OCI-LY7 (cell line): ENCODE results near the gene PLCB1. TPM values are rescaled to one million over a fixed set of nuclear protein-coding genes. Genes with fewer than 3 reads are reported as not detected.
"Not testable (repeated sequence)": the region's sequence is repeated elsewhere in the genome, so short reads cannot be mapped to it uniquely, and the experiment has no call there.

Source experiments
- BruUV-seq: library from RNA; stranded (reverse); fragments of 400-500 nt; replicated peaks from 2 replicates; lab custom pipeline; 2021; lab: Mats Ljungman, UMichigan
- CTCF ChIA-PET: fragments of 300-600 bp; sonication (Branson Sonifier 250); formaldehyde crosslinking; loops from one replicate; lab custom pipeline; 2022; ENCODE audit warnings: antibody characterized with exemption; ENCODE audit not compliant: unreplicated experiment; lab: Charles Lee
- POLR2A ChIA-PET: fragments of 300-600 bp; sonication (Branson Sonifier 250); formaldehyde crosslinking; loops from one replicate; lab custom pipeline; 2022; ENCODE audit warnings: antibody characterized with exemption; lab: Charles Lee
- DNase-seq: peaks from one replicate; pipeline ENCODE4 v3.0.0-alpha.2; 2015; ENCODE audit warnings: low spot score
- H2AFZ ChIP-seq: fragments of 200-600 bp; sonication (generic), shearing (Covaris generic); 2 replicates; pipeline ENCODE4 v1.6.1; 2014; ENCODE audit warnings: mild to moderate bottlenecking, antibody characterized with exemption, low read length, moderate library complexity
- H3K27ac ChIP-seq: fragments of 200-600 bp; sonication (generic); 2 replicates; pipeline ENCODE4 v1.5.1; 2014; ENCODE audit warnings: mixed run types, low read depth, mild to moderate bottlenecking, moderate library complexity, low read length, inconsistent platforms; ENCODE audit not compliant: poor library complexity, severe bottlenecking
- H3K36me3 ChIP-seq: fragments of 200-600 bp; sonication (generic); 2 replicates; pipeline ENCODE4 v1.6.1; 2014; ENCODE audit warnings: mild to moderate bottlenecking, antibody characterized with exemption, low read length, moderate library complexity, mixed read lengths; ENCODE audit not compliant: insufficient read depth
- H3K4me1 ChIP-seq: fragments of 200-600 bp; sonication (generic); 2 replicates; pipeline ENCODE4 v1.5.1; 2014; ENCODE audit warnings: mild to moderate bottlenecking, low read length; ENCODE audit not compliant: insufficient read depth, poor library complexity, severe bottlenecking
- H3K4me2 ChIP-seq: fragments of 200-600 bp; sonication (generic); 2 replicates; pipeline ENCODE4 v1.6.1; 2014; ENCODE audit warnings: mild to moderate bottlenecking, low read length
- H3K4me3 ChIP-seq: fragments of 200-600 bp; sonication (generic); 2 replicates; pipeline ENCODE4 v1.5.1; 2014; ENCODE audit warnings: mild to moderate bottlenecking, low read depth, low read length; ENCODE audit not compliant: poor library complexity, severe bottlenecking
- H3K79me2 ChIP-seq: fragments of 200-600 bp; sonication (generic); 2 replicates; pipeline ENCODE4 v1.6.1; 2016; ENCODE audit warnings: low read depth, mild to moderate bottlenecking, low read length, moderate library complexity, mixed read lengths; ENCODE audit not compliant: insufficient read depth
- H3K9me2 ChIP-seq: fragments of 200-600 bp; sonication (generic); 2 replicates; pipeline ENCODE4 v1.6.1; 2016; ENCODE audit warnings: mild to moderate bottlenecking, low read length, mixed read lengths; ENCODE audit not compliant: insufficient read depth
- H3K9me3 ChIP-seq: fragments of 200-600 bp; sonication (generic); 2 replicates; pipeline ENCODE4 v1.6.1; 2014; ENCODE audit warnings: mild to moderate bottlenecking, mixed run types, low read length, mixed read lengths
- H4K20me1 ChIP-seq: fragments of 200-600 bp; sonication (generic); 2 replicates; pipeline ENCODE4 v1.6.1; 2014; ENCODE audit warnings: mild to moderate bottlenecking, antibody characterized with exemption, low read length, moderate library complexity, mixed read lengths; ENCODE audit not compliant: insufficient read depth
- EZH2phosphoT487 ChIP-seq: fragments of 200-600 bp; sonication (generic); IDR thresholded peaks from 2 replicates; pipeline ENCODE4 v1.6.1; 2018; ENCODE audit warnings: low read depth, borderline replicate concordance, mild to moderate bottlenecking, mixed run types, antibody characterized with exemption, low read length, moderate library complexity, mixed read lengths
- intact Hi-C: fragments of 100-400 bp; cut with micrococcal nuclease; formaldehyde crosslinking; loops from one replicate; pipeline ENCODE4 v1.10.0; 2022; ENCODE audit not compliant: unreplicated experiment
- total RNA-seq, 2 experiments: library from RNA; depleted of rRNA in 1 of 2; stranded (reverse); fragments of >200 nt in 1 of 2; shearing (Covaris generic) in 1 of 2; gene quantifications; 2 replicates each; pipeline ENCODE4 v1.2.3, GENCODE V29; 2014 to 2022
- TF ChIP-seq, protein P1 (sequence below): fragments of 200-600 bp; sonication (generic); conservative IDR thresholded peaks from 2 replicates; pipeline ENCODE4 v1.5.1; 2014; ENCODE audit warnings: mild to moderate bottlenecking, antibody characterized with exemption, low read length, moderate library complexity, mixed read lengths

The PLCB1 gene
- total RNA-seq, 2 experiments from 2014 or later = 14.6 to 30.5 TPM

DNA sequence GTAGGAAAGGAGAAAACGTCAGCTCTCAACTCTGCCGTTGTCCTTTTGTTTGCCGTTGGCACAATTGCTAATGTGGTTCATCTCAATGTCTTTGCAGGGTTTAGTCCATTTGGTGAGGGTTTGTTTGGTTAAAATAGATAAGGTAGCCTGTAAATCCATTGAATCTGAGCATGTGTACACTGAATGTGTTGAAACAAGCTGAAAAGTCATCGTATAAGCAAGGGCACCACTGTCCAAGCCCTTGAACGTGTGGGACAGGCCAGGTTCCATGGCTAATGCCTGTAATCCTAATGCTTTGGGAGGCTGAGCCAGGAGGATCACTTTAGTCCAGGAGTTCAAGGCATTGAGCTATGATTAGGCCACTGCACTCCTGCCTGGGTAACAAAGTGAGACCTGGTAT is 712.1 kb downstream of the PLCB1 start:
- no peak for DNase-seq
- H3K4me2 ChIP-seq = no peak overlapping the region
- ChIA-PET POLR2A (no interaction called here), CTCF (no interaction called here)
- no TSS peak for BruUV-seq
- no peak overlapping the region for H3K4me3 ChIP-seq
- TF ChIP-seq, protein P1, sequence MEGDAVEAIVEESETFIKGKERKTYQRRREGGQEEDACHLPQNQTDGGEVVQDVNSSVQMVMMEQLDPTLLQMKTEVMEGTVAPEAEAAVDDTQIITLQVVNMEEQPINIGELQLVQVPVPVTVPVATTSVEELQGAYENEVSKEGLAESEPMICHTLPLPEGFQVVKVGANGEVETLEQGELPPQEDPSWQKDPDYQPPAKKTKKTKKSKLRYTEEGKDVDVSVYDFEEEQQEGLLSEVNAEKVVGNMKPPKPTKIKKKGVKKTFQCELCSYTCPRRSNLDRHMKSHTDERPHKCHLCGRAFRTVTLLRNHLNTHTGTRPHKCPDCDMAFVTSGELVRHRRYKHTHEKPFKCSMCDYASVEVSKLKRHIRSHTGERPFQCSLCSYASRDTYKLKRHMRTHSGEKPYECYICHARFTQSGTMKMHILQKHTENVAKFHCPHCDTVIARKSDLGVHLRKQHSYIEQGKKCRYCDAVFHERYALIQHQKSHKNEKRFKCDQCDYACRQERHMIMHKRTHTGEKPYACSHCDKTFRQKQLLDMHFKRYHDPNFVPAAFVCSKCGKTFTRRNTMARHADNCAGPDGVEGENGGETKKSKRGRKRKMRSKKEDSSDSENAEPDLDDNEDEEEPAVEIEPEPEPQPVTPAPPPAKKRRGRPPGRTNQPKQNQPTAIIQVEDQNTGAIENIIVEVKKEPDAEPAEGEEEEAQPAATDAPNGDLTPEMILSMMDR = no peak
- TF ChIP-seq EZH2phosphoT487 = no peak
- no peaks in the 10 kb centered on the region for H4K20me1 ChIP-seq
- no peaks in the 10 kb centered on the region for H3K36me3 ChIP-seq
- no peaks in the 10 kb centered on the region for H3K9me2 ChIP-seq
- no peaks in the 10 kb centered on the region for H3K9me3 ChIP-seq
- no peaks in the 10 kb centered on the region for H3K79me2 ChIP-seq
- no peak overlapping the region for H3K27ac ChIP-seq
- no peaks in the 10 kb centered on the region for H3K4me1 ChIP-seq
- H2AFZ ChIP-seq = no peak overlapping the region
- intact Hi-C loops = no loop called here

DNA sequence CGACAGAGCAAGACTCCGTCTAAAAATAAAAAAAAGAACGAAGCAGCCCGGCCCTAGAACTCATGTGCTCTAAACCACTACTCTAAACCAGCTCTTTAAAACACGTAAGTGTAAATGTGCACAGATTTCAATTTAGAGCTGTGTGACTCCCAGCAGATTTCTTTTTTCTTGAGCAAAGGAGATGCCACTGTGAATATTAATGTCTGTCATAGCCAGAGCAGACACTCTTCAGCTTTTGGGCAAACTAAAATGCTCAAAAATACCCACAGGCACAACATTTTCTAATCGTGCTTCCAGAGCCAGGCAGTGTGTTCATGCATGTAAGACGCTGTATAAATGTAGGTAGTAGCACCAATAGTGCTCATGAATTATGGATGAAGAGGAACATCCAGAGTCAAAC is 717.9 kb downstream of the PLCB1 start:
- TF ChIP-seq, protein P1 = no peak
- no peak for TF ChIP-seq EZH2phosphoT487
- ChIA-PET POLR2A (no interaction called here), CTCF (no interaction called here)
- Histone ChIP-seq H3K9me3 (no peaks in the 10 kb centered on the region), H3K9me2 (no peaks in the 10 kb centered on the region), H3K4me2 (no peak overlapping the region), H3K36me3 (no peaks in the 10 kb centered on the region), H3K4me1 (no peaks in the 10 kb centered on the region), H3K27ac (no peak overlapping the region), H4K20me1 (no peaks in the 10 kb centered on the region), H3K4me3 (no peak overlapping the region), H3K79me2 (no peaks in the 10 kb centered on the region), H2AFZ (no peak overlapping the region)
- DNase-seq = no peak
- intact Hi-C loops = no loop called here
- no TSS peak for BruUV-seq

DNA sequence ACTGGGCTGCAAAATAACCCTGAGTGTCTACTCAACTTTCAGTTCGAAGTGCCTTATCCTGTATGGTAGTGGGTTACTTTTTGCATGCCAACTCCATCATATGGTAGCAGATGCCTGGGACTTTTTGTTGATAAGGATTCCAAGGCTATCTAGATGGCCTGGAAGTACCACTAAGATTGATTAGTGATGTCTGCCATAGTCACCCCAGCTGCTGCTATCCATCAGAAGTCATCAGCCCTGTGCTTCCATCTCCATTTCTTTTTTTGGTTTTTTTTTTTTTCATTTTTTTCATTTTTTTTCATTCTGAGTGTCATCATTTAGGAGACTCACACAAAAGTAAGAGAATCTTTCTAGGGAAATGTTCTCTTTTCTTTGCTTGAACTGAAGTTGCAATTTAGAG is 719.4 kb downstream of the PLCB1 start:
- TF ChIP-seq EZH2phosphoT487 = no peak
- TF ChIP-seq, protein P1 = no peak
- Histone ChIP-seq H3K4me2 (no peak overlapping the region), H3K36me3 (no peaks in the 10 kb centered on the region), H4K20me1 (no peaks in the 10 kb centered on the region), H3K9me3 (no peaks in the 10 kb centered on the region), H3K27ac (no peak overlapping the region), H3K79me2 (no peaks in the 10 kb centered on the region), H2AFZ (no peak overlapping the region), H3K9me2 (no peaks in the 10 kb centered on the region), H3K4me1 (no peaks in the 10 kb centered on the region), H3K4me3 (no peak overlapping the region)
- intact Hi-C loops = no loop called here
- DNase-seq = no peak
- no TSS peak for BruUV-seq
- ChIA-PET CTCF (no interaction called here), POLR2A (no interaction called here)

DNA sequence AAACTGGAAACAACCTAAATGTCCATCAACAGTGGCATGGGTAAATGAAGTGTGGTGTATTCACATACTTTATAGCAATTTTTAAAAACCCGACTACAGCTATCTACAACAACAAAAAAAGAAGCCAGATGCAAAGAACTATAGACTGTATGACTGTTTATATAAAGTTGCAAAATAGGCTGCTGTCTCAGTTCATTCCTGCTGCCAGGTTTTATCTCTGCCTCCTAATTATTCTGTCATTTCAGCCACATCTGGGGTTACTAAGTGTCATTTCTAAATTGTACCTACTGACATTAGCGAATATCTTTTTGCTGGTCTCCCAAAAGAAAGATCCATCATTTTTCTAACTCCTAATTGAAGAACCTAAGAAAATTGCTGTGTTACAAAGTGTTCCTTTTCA is 719.9 kb downstream of the PLCB1 start:
- H3K4me3 ChIP-seq, H2AFZ ChIP-seq, BruUV-seq, POLR2A ChIA-PET, CTCF ChIA-PET, H3K9me3 ChIP-seq, H3K27ac ChIP-seq, H3K79me2 ChIP-seq, H3K4me2 ChIP-seq, H3K4me1 ChIP-seq, intact Hi-C loops, H4K20me1 ChIP-seq, H3K36me3 ChIP-seq, DNase-seq, H3K9me2 ChIP-seq: not testable (repeated sequence)
